NCI-H146 treated with DMSO at 0.1 percent for 48 hours (cell line): ENCODE measurements around the gene CYTH3.
"Not testable (repeated sequence)": the region's sequence is repeated elsewhere in the genome, so short reads cannot be mapped to it uniquely, and the experiment has no call there.

Experiments
- DNase-seq: peaks from one replicate; lab custom pipeline; 2025; ENCODE audit not compliant: unreplicated experiment; lab: John Stamatoyannopoulos, UW

CYTH3 gene

GRCh38 chr7:6232534-6232933 is 39.9 kb downstream of the CYTH3 start:
- no peak for DNase-seq

- no peak for DNase-seq
Observed at GRCh38 chr7:6232116-6232515, 40.3 kb downstream of the CYTH3 start.

GRCh38 chr7:6231184-6231583 is 41.2 kb downstream of the CYTH3 start:
- DNase-seq = no peak

DNA sequence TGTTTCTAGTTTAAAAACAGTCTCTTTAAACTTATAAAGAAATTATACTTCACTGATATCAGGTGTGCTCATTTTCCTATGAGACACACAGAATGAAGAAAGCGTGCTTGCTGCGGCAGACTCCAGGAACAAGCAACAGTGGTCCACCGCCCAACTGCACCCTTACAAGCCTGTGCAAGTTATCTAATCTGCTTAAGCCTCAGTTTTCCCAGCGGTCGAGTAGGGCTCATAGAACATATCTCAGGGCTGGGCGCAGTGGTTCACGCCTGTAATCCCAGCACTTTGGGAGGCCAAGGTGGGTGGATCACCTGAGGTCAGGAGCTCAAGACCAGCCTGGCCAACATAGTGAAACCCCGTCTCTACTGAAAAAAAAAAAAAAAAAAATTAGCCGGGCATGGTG is 43.1 kb downstream of the CYTH3 start:
- not testable (repeated sequence) for DNase-seq

DNA sequence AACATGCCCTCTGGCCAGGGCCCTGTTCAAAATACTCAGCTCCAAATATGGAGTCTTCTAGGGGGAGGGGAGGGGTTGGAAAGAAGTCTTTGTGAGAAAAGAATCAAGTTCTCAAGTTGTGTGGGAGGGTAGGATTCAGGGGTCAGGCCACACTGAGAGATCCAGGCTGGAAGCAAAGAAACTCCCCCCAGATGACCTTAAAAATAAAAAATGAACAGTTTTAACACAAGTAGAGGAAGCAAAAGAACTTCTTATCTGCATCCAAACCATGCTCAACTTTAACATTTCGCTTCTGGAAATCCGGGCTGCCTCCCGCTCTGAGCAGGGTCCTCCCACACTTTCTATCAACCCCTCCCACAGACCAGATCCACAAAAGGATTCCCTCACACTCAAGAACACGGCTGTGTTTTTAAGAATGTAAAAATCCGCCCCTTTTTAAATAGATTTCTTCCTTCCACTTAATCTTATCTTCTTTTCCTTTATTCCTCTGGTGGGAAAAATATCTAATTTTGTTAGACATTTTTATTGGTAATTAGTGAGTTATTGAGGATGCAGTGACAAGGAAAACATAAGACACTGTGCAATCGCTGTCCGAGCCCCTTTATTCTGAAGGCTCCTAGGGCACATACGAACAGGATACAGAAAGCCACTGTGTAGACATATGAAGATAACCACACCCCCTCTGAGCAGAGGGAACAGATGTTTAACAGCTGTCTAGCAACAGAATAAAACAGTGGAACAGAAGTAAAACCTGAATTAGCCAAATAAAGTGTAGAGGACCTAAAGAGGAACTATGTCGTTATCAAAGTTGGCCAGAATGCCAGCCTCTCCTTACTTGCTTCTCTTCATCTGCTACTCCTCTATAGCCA is 43.8 kb downstream of the CYTH3 start:
- DNase-seq = no peak

DNA sequence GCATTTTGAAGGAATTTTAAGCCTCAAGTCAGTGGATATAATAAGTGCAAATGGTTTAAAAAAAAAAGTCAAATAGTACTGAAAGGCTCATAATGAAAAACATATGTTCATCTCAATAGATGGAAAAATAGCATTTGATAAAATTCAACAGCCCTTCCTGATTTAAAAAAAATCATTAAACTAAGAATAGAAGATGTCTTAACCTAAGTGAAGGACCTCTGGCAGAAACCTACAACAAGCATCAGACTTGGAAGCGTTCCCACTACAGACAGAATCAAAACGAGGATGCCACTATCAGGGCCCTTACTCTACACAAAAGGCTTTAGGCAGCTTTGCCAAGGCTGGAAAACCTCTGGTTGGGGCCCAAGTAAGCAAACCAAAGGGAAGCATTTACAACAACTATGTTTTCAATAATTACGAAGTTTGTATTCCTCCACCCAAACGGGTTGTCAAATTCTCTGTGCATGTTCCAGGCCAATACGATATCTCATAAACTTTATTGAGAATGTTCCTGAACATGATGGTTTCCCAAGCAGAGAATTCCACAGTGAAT is 45.1 kb downstream of the CYTH3 start:
- DNase-seq = no peak

- no peak for DNase-seq
Observed at GRCh38 chr7:6226194-6226799, 46.1 kb downstream of the CYTH3 start.

DNA sequence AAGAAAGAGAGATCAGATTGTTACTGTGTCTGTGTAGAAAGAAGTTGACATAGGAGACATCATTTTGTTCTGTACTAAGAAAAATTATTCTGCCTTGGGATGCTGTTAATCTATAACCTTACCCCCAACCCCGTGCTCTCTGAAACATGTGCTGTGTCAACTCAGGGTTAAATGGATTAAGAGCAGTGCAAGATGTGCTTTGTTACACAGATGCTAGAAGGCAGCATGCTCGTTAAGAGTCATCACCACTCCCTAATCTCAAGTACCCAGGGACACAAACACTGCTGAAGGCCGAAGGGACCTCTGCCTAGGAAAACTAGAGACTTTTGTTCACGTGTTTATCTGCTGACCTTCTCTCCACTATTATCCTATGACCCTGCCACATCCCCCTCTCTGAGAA is 49.0 kb downstream of the CYTH3 start:
- DNase-seq = not testable (repeated sequence)

DNA sequence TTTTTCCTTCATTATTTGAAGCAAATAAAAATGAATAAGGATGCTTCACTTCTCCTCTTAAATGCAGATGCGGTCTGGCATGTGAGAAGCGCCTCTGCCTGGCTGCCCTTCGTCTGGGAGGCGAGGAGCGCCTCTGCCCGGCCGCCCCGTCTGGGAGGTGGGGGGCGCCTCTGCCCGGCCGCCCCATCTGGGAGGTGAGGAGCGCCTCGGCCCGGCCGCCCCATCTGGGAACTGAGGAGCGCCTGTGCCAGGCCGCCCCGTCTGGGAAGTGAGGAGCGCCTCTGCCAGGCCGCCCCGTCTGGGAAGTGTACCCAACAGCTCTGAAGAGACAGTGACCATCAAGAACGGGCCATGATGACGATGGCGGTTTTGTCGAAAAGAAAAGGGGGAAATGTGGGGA is 49.4 kb downstream of the CYTH3 start:
- DNase-seq = not testable (repeated sequence)

DNA sequence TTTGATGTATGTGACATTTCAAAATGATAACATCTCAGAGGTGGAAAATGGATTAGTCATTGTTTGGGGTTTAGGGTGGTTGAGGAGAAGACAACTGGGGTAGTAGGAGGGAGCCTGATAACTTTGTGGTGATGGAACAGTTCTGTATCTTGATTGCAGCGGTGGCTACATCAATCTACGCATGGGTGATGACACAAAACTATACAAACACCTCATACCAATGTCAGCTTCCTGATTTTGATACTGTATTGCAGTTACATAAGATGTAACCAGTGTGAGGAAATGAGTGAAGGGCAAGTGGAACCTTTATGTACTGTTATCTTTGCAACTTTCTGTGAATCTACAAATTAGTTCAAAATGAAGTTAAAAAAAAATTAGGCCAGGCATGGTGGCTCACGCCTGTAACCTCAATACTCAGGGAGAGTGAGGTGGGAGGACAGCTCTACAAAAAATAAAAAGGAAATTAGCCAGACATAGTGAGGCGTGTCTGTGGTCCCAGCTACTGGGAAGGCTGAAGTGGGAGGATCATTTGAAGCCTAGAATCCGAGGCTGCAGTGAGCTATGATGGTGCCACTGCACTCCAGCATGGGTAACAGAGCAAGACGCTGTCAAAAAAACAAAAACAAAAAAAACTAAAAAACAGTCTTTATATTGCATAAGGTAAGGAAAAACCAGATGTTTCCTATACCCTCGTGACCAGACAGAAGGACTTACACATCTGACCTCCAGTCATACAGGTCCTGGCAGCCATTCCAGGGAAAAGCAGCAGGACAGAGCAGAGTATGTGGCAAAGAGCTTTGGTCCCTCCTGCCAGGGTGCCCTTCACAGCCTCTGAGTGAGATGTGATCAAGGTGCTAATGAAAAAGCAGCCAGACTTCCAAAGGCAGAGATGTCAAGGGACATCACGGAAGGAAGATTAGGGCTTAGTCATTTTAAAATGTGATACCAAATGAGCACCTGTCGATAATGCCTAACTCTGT is 50.8 kb downstream of the CYTH3 start:
- DNase-seq = no peak

GRCh38 chr7:6218329-6218728 is 54.1 kb downstream of the CYTH3 start:
- no peak for DNase-seq

GRCh38 chr7:6212008-6212407 is 60.4 kb downstream of the CYTH3 start:
- no peak for DNase-seq

- DNase-seq = no peak
Observed at GRCh38 chr7:6210621-6211372, 61.6 kb downstream of the CYTH3 start.

DNA sequence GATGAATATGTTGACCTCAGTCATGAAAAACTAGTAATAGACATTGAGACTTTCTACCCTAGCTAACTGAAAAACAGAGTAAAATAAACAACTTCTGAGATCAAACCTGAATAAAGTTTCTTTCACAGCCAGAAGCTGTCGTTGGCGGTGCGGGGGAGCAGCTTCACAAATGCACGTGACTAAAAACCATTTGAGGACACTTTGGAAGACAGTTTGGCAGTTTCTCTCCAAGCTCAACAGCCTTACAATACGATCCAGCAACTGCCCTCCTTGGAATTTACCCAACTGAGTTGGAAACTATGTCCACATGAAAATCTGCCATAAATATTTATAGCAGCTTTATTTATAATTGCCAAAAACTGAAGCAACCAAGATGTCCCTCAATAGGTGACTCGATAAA is 63.1 kb downstream of the CYTH3 start:
- no peak for DNase-seq

DNA sequence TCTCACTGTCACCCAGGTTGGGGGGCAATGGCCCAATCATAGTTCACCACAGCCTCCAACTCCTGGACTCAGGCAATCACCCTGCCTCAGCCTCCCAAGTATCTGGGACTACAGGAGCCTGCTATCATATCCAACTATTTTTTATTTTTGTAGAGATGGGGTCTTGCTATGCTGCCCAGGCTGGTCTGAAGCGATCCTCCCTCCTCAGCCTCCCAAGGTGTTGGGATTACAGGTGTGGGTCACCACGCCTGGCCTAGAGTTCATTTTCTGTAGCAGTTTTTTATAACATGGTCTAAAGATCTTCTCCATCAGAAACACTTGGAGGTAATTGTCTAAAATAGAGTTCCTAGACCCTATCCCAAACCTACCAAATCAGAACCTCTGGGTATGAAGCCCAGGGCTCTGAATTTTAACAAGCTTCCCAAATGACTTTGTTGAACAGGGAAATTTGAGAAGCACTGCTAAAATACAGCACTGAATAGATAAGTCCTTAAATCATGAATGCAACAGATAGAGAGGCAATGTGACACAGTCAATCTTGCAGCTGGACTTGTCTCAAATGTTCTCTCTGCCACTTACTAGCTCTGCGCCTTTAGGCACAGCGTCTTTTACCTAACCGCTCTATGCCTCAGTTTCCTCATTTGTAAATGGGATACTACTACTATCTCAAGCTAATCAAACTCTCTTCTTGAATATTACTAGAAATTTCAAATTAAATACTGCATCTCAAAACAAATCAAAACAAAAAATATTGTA is 63.7 kb downstream of the CYTH3 start:
- no peak for DNase-seq

DNA sequence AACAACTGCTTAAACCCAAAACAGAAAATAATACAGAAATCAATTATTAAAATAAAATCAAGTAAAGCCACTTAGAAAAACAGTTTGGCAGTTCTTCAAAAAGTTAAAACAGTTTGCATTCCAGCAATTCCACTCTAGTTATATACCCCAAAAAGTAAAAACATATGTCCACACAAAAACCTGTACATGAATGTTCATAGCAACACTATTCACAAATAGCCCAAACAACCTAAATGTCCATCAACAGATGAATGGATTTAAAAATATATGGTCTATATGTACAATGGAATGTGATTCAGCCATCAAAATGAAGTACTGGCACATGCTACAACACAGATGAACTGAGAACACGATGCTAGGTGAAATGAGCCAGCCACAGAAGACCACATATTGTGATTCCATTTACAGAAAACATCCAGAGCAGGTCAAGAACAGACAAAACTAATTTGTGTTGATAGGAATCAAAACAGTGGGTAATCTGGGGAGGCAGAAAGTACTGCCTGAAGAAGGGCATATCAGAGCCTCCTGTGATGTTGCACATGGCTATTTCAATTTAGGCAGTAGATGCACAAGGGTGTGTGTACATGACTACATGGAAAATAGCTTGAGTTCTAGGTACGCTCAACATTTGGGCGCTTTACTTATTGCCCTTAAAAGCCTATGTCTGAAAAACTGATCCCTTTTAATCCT is 66.3 kb downstream of the CYTH3 start:
- DNase-seq = no peak

- no peak for DNase-seq
Observed at GRCh38 chr7:6203381-6203780, 69.0 kb downstream of the CYTH3 start.

DNA sequence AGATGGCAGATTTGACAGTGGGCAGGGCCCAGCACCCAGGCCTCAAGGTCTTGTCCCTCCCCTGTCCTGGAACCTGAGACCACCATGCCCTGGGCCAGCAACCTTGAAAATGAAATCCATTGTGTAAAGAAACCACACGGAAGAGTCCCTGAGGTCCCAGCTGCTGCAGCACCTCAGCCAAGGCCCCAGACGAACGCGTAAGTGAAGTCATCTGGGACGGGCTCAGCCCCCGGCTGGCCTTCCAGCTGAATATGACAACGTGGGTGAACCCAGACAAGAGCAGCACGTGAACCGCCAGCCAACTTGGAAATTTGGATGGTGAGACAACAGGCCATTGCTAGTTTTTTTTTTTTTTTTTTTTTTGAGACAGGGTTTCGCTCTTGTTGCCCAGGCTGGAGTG is 70.3 kb downstream of the CYTH3 start:
- DNase-seq = no peak

GRCh38 chr7:6200971-6201370 is 71.5 kb downstream of the CYTH3 start:
- DNase-seq = no peak
